22Rv1 (cell line): ENCODE measurements around the gene KRTAP5-1.
"Not testable (repeated sequence)": the region's sequence is repeated elsewhere in the genome, so short reads cannot be mapped to it uniquely, and the experiment has no call there.

Experiments
- H3K27ac ChIP-seq: fragments of 450-650 bp; 2 replicates; pipeline ENCODE4 v1.5.1; 2017
- CTCF ChIP-seq: fragments of 450-650 bp; IDR thresholded peaks from 2 replicates; pipeline ENCODE4 v1.5.1; 2017; ENCODE audit warnings: mild to moderate bottlenecking
- ZFX ChIP-seq: fragments of 450-650 bp; IDR thresholded peaks from 2 replicates; pipeline ENCODE4 v1.6.1; 2017; ENCODE audit warnings: antibody characterized with exemption, borderline replicate concordance

The KRTAP5-1 gene

GRCh38 chr11:1604711-1605110 is 19.6 kb upstream of the KRTAP5-1 start:
- TF ChIP-seq ZFX (no peak), CTCF (no peak)
- no peak overlapping the region for H3K27ac ChIP-seq

DNA sequence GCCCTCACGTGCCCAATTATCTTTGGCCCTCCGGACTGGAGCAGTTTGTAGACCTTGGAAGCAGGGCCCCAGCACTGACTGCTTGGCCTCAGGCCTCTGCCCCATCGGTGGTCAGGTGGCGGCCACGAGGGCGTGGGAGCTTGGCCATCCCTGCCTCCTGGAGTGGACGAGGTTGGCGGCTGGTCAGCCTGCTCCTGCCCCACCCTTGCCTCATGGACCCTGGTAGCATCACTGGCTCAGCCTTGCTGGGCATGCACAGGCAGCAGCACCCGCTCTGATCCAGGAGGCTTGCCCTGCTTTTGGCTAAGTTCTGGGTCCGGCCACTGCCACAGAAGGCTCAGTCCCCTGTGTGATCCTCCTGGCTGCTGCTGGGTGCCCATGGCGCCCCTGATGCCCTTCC is 19.1 kb upstream of the KRTAP5-1 start:
- TF ChIP-seq CTCF (no peak), ZFX (no peak)

DNA sequence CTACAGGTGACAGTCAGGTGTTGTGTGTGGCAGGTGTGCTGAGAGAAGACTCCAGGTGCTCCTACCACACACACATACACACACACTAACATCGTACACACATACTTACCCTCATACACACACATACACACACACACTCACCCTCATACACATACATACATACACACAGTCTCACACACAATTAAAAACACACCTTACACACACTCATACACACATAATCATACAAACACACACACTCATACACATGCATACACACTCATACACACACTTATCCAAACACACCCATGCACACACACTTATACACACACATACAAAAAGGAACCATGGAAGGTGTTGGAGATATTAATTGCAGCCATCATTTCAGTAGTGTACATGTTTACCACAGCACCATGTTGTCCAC is 18.5 kb upstream of the KRTAP5-1 start:
- TF ChIP-seq ZFX (no peak), CTCF (no peak)
- H3K27ac ChIP-seq, result no peak overlapping the region

More for the DNA sequence above, 19.1 kb upstream of the KRTAP5-1 start:
- no peak overlapping the region for H3K27ac ChIP-seq

GRCh38 chr11:1601663-1602062 is 16.6 kb upstream of the KRTAP5-1 start:
- H3K27ac ChIP-seq, result not testable (repeated sequence)

- H3K27ac ChIP-seq, result no peak overlapping the region
- no peak for TF ChIP-seq CTCF
- no peak for TF ChIP-seq ZFX
These were observed 15.5 kb upstream of the KRTAP5-1 start for GRCh38 chr11:1600626-1601025.

GRCh38 chr11:1598816-1599215 is 13.7 kb upstream of the KRTAP5-1 start:
- TF ChIP-seq ZFX (no peak), CTCF (no peak)
- H3K27ac ChIP-seq, result no peak overlapping the region

GRCh38 chr11:1598406-1598805 is 13.3 kb upstream of the KRTAP5-1 start:
- H3K27ac ChIP-seq, result not testable (repeated sequence)

GRCh38 chr11:1597994-1598380 is 12.9 kb upstream of the KRTAP5-1 start, which contains the start of gene KRTAP5-2:
Gene KRTAP5-2 (minus strand): TSS chr11:1598294. CDS start chr11:1598250, 44 bp downstream.
- H3K27ac ChIP-seq, result no peak within 1 kb of the TSS
- TF ChIP-seq ZFX, result no peak
- TF ChIP-seq CTCF, result no peak
